ENCODE data around the gene SSTR5.

GRCh38 chr16:1121601-1122397 is 49.3 kb downstream of the SSTR5 start:
- TF ChIP-seq YY1 (IDR thresholded peaks at IDR 0.05) (no peak), CTCF (IDR thresholded peaks at IDR 0.05; ENCODE audit: low read depth, low read length, missing input control) (no peak), SP1 (IDR thresholded peaks at IDR 0.05) (no peak), MAX (IDR thresholded peaks at IDR 0.05) (no peak), REST (IDR thresholded peaks at IDR 0.05) (no peak)

Data from liver (tissue), 3 donors.